ENCODE data around the gene TSPYL4.
A peak's percentile ranks its signal among the peaks of the same experiment; 100 is the strongest.
"Not testable (repeated sequence)": the region's sequence is repeated elsewhere in the genome, so short reads cannot be mapped to it uniquely, and the experiment has no call there.

The TSPYL4 gene

GRCh38 chr6:116286773-116287358 lies 33.0 kb upstream of the TSPYL4 start:
- H2AFZ ChIP-seq (ENCODE audit: low read length, unreplicated experiment): no peak overlapping the region
- no peaks in the 10 kb centered on the region for H3K4me1 ChIP-seq (ENCODE audit: control insufficient read depth, insufficient read depth, low read length, unreplicated experiment)
- H3K36me3 ChIP-seq (ENCODE audit: insufficient read depth, low read length): no peaks in the 10 kb centered on the region
- H3K27me3 ChIP-seq (ENCODE audit: insufficient read depth, low read length): no peaks in the 10 kb centered on the region
- no peak overlapping the region for H3K27ac ChIP-seq (ENCODE audit: low read depth, low read length)
- no peaks in the 10 kb centered on the region for H3K79me2 ChIP-seq (ENCODE audit: control insufficient read depth, insufficient read depth, low read length, unreplicated experiment)
- no peak overlapping the region for H3K4me3 ChIP-seq (ENCODE audit: low read depth, low read length)

- not testable (repeated sequence) for H2AFZ ChIP-seq (ENCODE audit: low read length, unreplicated experiment); H3K27me3 ChIP-seq (ENCODE audit: insufficient read depth, low read length); H3K4me3 ChIP-seq (ENCODE audit: low read depth, low read length); H3K36me3 ChIP-seq (ENCODE audit: insufficient read depth, low read length); H3K27ac ChIP-seq (ENCODE audit: low read depth, low read length); H3K79me2 ChIP-seq (ENCODE audit: control insufficient read depth, insufficient read depth, low read length, unreplicated experiment)
- H3K4me1 ChIP-seq (ENCODE audit: control insufficient read depth, insufficient read depth, low read length, unreplicated experiment): peaks cover 11% of the 10 kb centered on the region
Measured at GRCh38 chr6:116284984-116285383, 31.1 kb upstream of the TSPYL4 start.

DNA sequence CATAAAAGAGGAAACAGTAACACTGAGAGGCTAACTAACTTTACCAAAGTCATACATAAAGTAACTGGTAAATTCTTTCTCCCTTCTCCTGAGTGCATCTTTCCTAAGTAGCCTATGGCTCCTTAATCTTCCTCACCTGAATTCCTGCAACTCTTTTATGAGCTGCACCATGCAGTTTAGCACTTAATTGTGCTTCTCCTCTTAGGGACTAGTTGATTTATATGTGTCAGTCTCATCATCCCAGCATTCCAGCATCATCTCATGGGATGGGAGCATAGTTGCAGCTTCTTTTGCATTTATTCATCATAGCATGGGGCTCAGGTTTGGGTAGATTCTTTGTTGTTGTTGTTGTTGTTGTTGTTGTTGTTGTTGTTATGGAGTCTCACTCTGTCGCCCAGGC lies 29.3 kb upstream of the TSPYL4 start:
- Histone ChIP-seq H3K27ac (ENCODE audit: low read depth, low read length) (no peak overlapping the region), H3K36me3 (ENCODE audit: insufficient read depth, low read length) (peaks cover 4% of the 10 kb centered on the region; the same call in 1 of the 2 replicates), H3K27me3 (ENCODE audit: insufficient read depth, low read length) (no peaks in the 10 kb centered on the region), H3K79me2 (ENCODE audit: control insufficient read depth, insufficient read depth, low read length, unreplicated experiment) (peaks cover 14% of the 10 kb centered on the region), H3K4me3 (ENCODE audit: low read depth, low read length) (no peak overlapping the region), H2AFZ (ENCODE audit: low read length, unreplicated experiment) (no peak overlapping the region), H3K4me1 (ENCODE audit: control insufficient read depth, insufficient read depth, low read length, unreplicated experiment) (peaks cover 15% of the 10 kb centered on the region)

- Histone ChIP-seq H3K79me2 (ENCODE audit: control insufficient read depth, insufficient read depth, low read length, unreplicated experiment) (peaks cover 19% of the 10 kb centered on the region), H3K27ac (ENCODE audit: low read depth, low read length) (no peak overlapping the region), H2AFZ (ENCODE audit: low read length, unreplicated experiment) (no peak overlapping the region), H3K27me3 (ENCODE audit: insufficient read depth, low read length) (no peaks in the 10 kb centered on the region), H3K36me3 (ENCODE audit: insufficient read depth, low read length) (peaks cover 8% of the 10 kb centered on the region; the same call in 1 of the 2 replicates), H3K4me1 (ENCODE audit: control insufficient read depth, insufficient read depth, low read length, unreplicated experiment) (peaks cover 18% of the 10 kb centered on the region), H3K4me3 (ENCODE audit: low read depth, low read length) (no peak overlapping the region)
Measured at GRCh38 chr6:116282698-116283097, 28.8 kb upstream of the TSPYL4 start.

- Histone ChIP-seq H3K79me2 (ENCODE audit: control insufficient read depth, insufficient read depth, low read length, unreplicated experiment) (peaks cover 36% of the 10 kb centered on the region), H3K27me3 (ENCODE audit: insufficient read depth, low read length) (no peaks in the 10 kb centered on the region), H2AFZ (ENCODE audit: low read length, unreplicated experiment) (peak overlapping the region; percentile 97), H3K27ac (ENCODE audit: low read depth, low read length) (no peak overlapping the region), H3K4me3 (ENCODE audit: low read depth, low read length) (peak overlapping the region; percentile 94), H3K36me3 (ENCODE audit: insufficient read depth, low read length) (peaks cover 15% of the 10 kb centered on the region; the same call in 1 of the 2 replicates), H3K4me1 (ENCODE audit: control insufficient read depth, insufficient read depth, low read length, unreplicated experiment) (peaks cover 27% of the 10 kb centered on the region)
Measured at GRCh38 chr6:116280933-116281316, 27.1 kb upstream of the TSPYL4 start.

GRCh38 chr6:116280161-116280932 lies 26.5 kb upstream of the TSPYL4 start:
- Histone ChIP-seq H3K4me1 (ENCODE audit: control insufficient read depth, insufficient read depth, low read length, unreplicated experiment) (peaks cover 31% of the 10 kb centered on the region), H3K27me3 (ENCODE audit: insufficient read depth, low read length) (no peaks in the 10 kb centered on the region), H2AFZ (ENCODE audit: low read length, unreplicated experiment) (peak overlapping the region; percentile 97), H3K27ac (ENCODE audit: low read depth, low read length) (peak overlapping the region; percentile 87), H3K36me3 (ENCODE audit: insufficient read depth, low read length) (peaks cover 15% of the 10 kb centered on the region; the same call in 1 of the 2 replicates), H3K79me2 (ENCODE audit: control insufficient read depth, insufficient read depth, low read length, unreplicated experiment) (peaks cover 42% of the 10 kb centered on the region), H3K4me3 (ENCODE audit: low read depth, low read length) (peak overlapping the region; percentile 94)

GRCh38 chr6:116279232-116280160 lies 25.6 kb upstream of the TSPYL4 start, which contains the start of gene TSPYL1:
Gene TSPYL1 (minus strand): TSS chr6:116279930. CDS start chr6:116279830, 100 bp downstream.
- Histone ChIP-seq H3K4me3 (ENCODE audit: low read depth, low read length) (peak within 1 kb of the TSS; percentile 94), H3K4me1 (ENCODE audit: control insufficient read depth, insufficient read depth, low read length, unreplicated experiment) (peaks cover 35% of the 10 kb centered on the region), H3K27ac (ENCODE audit: low read depth, low read length) (peak within 1 kb of the TSS; percentile 87), H3K27me3 (ENCODE audit: insufficient read depth, low read length) (no peaks in the 10 kb centered on the region), H2AFZ (ENCODE audit: low read length, unreplicated experiment) (peak within 1 kb of the TSS; percentile 97), H3K36me3 (ENCODE audit: insufficient read depth, low read length) (peaks cover 15% of the 10 kb centered on the region; the same call in 1 of the 2 replicates), H3K79me2 (ENCODE audit: control insufficient read depth, insufficient read depth, low read length, unreplicated experiment) (peaks cover 47% of the 10 kb centered on the region)

GRCh38 chr6:116278854-116279231 lies 25.0 kb upstream of the TSPYL4 start:
- peak overlapping the region; percentile 94 for H3K4me3 ChIP-seq (ENCODE audit: low read depth, low read length)
- peaks cover 47% of the 10 kb centered on the region for H3K79me2 ChIP-seq (ENCODE audit: control insufficient read depth, insufficient read depth, low read length, unreplicated experiment)
- peak overlapping the region; percentile 87 for H3K27ac ChIP-seq (ENCODE audit: low read depth, low read length)
- peak overlapping the region; percentile 70 for H2AFZ ChIP-seq (ENCODE audit: low read length, unreplicated experiment)
- H3K27me3 ChIP-seq (ENCODE audit: insufficient read depth, low read length): no peaks in the 10 kb centered on the region
- H3K36me3 ChIP-seq (ENCODE audit: insufficient read depth, low read length): peaks cover 15% of the 10 kb centered on the region; the same call in 1 of the 2 replicates
- H3K4me1 ChIP-seq (ENCODE audit: control insufficient read depth, insufficient read depth, low read length, unreplicated experiment): peaks cover 35% of the 10 kb centered on the region

GRCh38 chr6:116278481-116278829 lies 24.6 kb upstream of the TSPYL4 start:
- Histone ChIP-seq H3K79me2 (ENCODE audit: control insufficient read depth, insufficient read depth, low read length, unreplicated experiment) (peaks cover 47% of the 10 kb centered on the region), H3K27me3 (ENCODE audit: insufficient read depth, low read length) (no peaks in the 10 kb centered on the region), H3K4me3 (ENCODE audit: low read depth, low read length) (peak overlapping the region; percentile 94), H2AFZ (ENCODE audit: low read length, unreplicated experiment) (no peak overlapping the region), H3K36me3 (ENCODE audit: insufficient read depth, low read length) (peaks cover 15% of the 10 kb centered on the region; the same call in 1 of the 2 replicates), H3K27ac (ENCODE audit: low read depth, low read length) (peak overlapping the region; percentile 87; the same call in 1 of the 2 replicates), H3K4me1 (ENCODE audit: control insufficient read depth, insufficient read depth, low read length, unreplicated experiment) (peaks cover 35% of the 10 kb centered on the region)

DNA sequence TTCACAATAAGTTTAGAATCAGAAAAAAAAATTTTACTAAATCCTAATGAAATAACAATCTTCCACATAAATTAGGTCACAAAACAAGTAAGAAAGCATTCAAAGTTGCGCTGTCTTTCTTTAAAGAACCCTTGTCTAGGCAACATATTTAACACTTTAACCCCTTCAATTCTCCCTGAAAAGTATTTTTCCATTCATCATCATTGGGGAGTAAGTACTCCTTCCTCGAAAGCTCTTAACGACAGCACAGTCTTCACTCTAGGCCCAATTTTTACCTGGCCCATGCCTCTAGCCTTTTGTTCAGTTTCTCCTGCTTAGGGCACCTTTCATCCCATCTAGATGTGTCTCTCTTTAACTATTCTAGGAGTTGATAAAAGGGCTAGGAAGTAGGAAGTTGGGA lies 23.2 kb upstream of the TSPYL4 start:
- peaks cover 47% of the 10 kb centered on the region for H3K79me2 ChIP-seq (ENCODE audit: control insufficient read depth, insufficient read depth, low read length, unreplicated experiment)
- H3K4me3 ChIP-seq (ENCODE audit: low read depth, low read length): peak overlapping the region; percentile 94
- peaks cover 15% of the 10 kb centered on the region for H3K36me3 ChIP-seq (ENCODE audit: insufficient read depth, low read length)
- H2AFZ ChIP-seq (ENCODE audit: low read length, unreplicated experiment): no peak overlapping the region
- H3K27me3 ChIP-seq (ENCODE audit: insufficient read depth, low read length): no peaks in the 10 kb centered on the region
- H3K4me1 ChIP-seq (ENCODE audit: control insufficient read depth, insufficient read depth, low read length, unreplicated experiment): peaks cover 35% of the 10 kb centered on the region
- H3K27ac ChIP-seq (ENCODE audit: low read depth, low read length): no peak overlapping the region

All from ACC112 (cell line).